SK-N-SH (cell line): Measurements from ENCODE around the gene PRMT5.

Experiments
- PBX3 ChIP-seq: IDR thresholded peaks from 2 replicates; pipeline ENCODE4; 2012
- SIN3A ChIP-seq: IDR thresholded peaks from 2 replicates; pipeline ENCODE4 v1.6.1; 2012; ENCODE audit warnings: low read depth, mild to moderate bottlenecking, low read length, moderate library complexity, borderline replicate concordance
- TF ChIP-seq, protein P1 (sequence below): fragments of 200-600 bp; sonication (generic); IDR thresholded peaks from 2 replicates; pipeline ENCODE4 v1.6.1; 2017; ENCODE audit warnings: antibody characterized with exemption, mild to moderate bottlenecking, moderate library complexity

DNA sequence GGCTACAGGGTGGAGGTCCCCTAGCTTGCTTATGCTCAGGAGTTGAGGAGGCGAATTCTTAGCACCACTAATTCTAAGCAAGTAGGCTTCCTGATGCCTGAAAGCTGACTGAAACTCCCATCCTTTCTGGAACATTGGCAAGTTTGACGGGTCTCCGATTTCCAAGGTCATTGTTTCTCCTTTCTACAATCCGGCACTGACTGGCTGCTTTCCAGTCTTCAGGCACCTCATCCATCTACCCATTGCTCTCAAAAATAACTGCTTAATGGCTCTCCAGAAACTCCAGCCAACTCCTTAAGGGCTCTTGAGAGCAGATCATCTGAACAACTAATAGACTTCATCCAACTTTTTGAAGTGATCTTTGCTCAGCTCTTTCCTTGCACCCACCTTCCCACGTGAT, 32.8 kb downstream of the PRMT5 start:
- TF ChIP-seq, protein P1, sequence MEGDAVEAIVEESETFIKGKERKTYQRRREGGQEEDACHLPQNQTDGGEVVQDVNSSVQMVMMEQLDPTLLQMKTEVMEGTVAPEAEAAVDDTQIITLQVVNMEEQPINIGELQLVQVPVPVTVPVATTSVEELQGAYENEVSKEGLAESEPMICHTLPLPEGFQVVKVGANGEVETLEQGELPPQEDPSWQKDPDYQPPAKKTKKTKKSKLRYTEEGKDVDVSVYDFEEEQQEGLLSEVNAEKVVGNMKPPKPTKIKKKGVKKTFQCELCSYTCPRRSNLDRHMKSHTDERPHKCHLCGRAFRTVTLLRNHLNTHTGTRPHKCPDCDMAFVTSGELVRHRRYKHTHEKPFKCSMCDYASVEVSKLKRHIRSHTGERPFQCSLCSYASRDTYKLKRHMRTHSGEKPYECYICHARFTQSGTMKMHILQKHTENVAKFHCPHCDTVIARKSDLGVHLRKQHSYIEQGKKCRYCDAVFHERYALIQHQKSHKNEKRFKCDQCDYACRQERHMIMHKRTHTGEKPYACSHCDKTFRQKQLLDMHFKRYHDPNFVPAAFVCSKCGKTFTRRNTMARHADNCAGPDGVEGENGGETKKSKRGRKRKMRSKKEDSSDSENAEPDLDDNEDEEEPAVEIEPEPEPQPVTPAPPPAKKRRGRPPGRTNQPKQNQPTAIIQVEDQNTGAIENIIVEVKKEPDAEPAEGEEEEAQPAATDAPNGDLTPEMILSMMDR = no peak
- TF ChIP-seq SIN3A (no peak), PBX3 (no peak)
